ENCODE data around the gene CELF4. TPM values are rescaled to one million over a fixed set of nuclear protein-coding genes. Genes with fewer than 3 reads are reported as not detected.

The CELF4 gene
- total and polyA plus RNA-seq, 7 donors: 0.60 to 5.0 (median 1.8) TPM; not detected in 1

DNA sequence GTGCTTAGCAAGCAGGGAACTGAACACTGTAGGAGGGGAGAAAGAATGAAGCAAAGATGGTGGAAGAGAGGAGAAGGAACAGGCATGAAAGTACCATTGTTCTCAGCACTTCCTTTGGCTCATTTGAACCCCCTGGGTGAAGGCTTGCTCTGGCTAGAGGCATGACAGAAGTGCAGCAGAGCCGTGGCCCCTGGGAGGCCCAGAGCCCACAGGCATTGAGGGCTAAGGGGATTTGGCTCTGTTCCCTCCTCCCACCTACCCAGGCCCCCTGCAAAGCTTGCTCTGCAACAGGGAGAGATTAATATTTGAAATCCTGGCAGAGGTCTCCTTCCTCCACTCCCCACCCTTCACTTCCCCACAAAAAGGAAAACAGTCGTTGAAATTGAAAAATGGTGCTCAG is 262.6 kb downstream of the CELF4 start:
- no peak for TF ChIP-seq POLR2AphosphoS5 (IDR thresholded peaks at IDR 0.05)
- intact Hi-C loops (cut with DNase I): no loop called here
- Histone ChIP-seq H3K27me3 (no peaks in the 10 kb centered on the region), H3K36me3 (no peaks in the 10 kb centered on the region), H3K4me3 (no peak overlapping the region), H3K4me1 (peaks cover 0 to 15% (median 14%) of the 10 kb centered on the region in 4 donors), H3K27ac (no peak overlapping the region), H3K9me3 (no peaks in the 10 kb centered on the region)
- DNase-seq: no peak
- WGBS, 2 donors: 36 to 38% methylated on average over 2 of the region's 2 CpGs

DNA sequence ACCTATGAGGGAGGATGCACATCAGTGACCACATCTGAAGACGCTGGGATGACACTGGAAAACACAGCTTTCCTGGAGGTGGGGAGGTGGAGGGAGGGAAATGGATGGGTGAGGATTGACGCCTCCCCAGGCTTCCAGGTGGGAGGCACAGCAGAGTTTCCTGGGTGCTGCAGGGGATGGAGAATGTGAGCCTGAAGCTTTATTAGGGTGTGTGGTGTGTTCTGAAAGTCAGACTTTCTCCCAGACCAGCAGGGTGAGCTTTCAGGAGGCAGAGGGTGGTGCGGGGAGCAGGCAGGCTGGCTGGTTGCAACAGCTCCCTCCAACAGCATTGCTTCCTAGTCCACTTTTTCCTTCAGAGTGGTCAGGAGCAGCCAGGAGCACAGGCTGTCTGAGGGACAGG is 263.1 kb downstream of the CELF4 start:
- Histone ChIP-seq H3K9me3 (no peaks in the 10 kb centered on the region), H3K36me3 (no peaks in the 10 kb centered on the region), H3K4me3 (no peak overlapping the region), H3K4me1 (peaks cover 0 to 15% (median 14%) of the 10 kb centered on the region in 4 donors), H3K27me3 (no peaks in the 10 kb centered on the region), H3K27ac (no peak overlapping the region)
- DNase-seq: no peak
- no peak for TF ChIP-seq POLR2AphosphoS5 (IDR thresholded peaks at IDR 0.05)
- no peak for TF ChIP-seq EP300 (IDR thresholded peaks at IDR 0.05)
- no peak for TF ChIP-seq POLR2A (IDR thresholded peaks at IDR 0.05)
- TF ChIP-seq, protein P1, sequence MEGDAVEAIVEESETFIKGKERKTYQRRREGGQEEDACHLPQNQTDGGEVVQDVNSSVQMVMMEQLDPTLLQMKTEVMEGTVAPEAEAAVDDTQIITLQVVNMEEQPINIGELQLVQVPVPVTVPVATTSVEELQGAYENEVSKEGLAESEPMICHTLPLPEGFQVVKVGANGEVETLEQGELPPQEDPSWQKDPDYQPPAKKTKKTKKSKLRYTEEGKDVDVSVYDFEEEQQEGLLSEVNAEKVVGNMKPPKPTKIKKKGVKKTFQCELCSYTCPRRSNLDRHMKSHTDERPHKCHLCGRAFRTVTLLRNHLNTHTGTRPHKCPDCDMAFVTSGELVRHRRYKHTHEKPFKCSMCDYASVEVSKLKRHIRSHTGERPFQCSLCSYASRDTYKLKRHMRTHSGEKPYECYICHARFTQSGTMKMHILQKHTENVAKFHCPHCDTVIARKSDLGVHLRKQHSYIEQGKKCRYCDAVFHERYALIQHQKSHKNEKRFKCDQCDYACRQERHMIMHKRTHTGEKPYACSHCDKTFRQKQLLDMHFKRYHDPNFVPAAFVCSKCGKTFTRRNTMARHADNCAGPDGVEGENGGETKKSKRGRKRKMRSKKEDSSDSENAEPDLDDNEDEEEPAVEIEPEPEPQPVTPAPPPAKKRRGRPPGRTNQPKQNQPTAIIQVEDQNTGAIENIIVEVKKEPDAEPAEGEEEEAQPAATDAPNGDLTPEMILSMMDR (IDR thresholded peaks at IDR 0.05): no peak
- intact Hi-C loops (cut with DNase I): no loop called here
- 76 to 86% methylated on average over 3 of the region's 3 CpGs for WGBS, 2 donors

DNA sequence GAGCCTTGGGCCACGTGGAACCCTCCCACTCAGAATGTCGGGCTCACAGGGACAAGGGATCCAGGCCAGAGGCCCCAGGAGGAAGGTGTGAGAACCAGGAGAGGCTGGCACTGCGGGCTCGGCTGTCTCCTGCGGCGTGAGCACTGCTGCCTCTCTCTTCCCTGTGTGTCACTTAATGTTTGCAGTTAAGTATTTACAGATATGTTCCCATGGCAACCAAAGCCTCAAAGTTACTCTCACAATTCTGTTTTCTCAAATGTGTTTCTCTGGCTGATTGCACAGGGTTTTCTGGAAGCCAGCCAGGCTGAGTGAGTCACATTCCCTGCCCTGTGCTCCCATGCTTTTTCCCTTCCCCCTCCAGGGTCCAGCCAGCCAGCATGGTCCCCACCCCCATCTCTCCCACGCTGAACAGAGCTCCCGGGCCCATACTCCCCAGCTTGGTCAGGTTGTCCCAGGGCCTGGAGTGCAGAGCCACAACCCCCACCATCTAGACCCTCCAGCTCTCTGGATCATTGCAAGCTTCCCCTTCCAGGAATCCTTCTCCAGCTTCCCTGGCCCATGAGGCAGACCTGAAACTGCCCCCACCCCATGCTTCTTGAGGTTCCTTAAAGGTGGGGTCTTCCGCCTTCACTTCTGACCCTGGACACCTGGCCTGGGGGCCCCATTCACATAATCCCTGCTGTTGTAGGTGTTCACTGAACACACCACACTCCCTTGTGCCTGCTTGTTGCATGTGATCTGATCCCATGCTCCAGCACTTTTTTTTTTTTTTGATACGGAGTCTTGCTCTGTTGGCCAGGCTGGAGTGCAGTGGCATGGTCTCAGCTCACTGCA is 265.9 kb downstream of the CELF4 start:
- Histone ChIP-seq H3K27ac (peak overlapping the region in 1 of 4 donors; percentile 35), H3K36me3 (no peaks in the 10 kb centered on the region), H3K4me3 (no peak overlapping the region), H3K27me3 (no peaks in the 10 kb centered on the region), H3K4me1 (peaks cover 0 to 15% (median 14%) of the 10 kb centered on the region in 4 donors), H3K9me3 (no peaks in the 10 kb centered on the region)
- 18 to 53% methylated on average over 10 of the region's 10 CpGs for WGBS, 2 donors
- TF ChIP-seq, protein P1 (IDR thresholded peaks at IDR 0.05): no peak
- TF ChIP-seq EP300 (IDR thresholded peaks at IDR 0.05): no peak
- TF ChIP-seq POLR2A (IDR thresholded peaks at IDR 0.05): no peak
- peak in 2 of 4 donors; percentile 8 to 44 for TF ChIP-seq POLR2AphosphoS5 (IDR thresholded peaks at IDR 0.05)
- intact Hi-C loops (cut with DNase I): no loop called here
- peak; percentile 90 for DNase-seq

DNA sequence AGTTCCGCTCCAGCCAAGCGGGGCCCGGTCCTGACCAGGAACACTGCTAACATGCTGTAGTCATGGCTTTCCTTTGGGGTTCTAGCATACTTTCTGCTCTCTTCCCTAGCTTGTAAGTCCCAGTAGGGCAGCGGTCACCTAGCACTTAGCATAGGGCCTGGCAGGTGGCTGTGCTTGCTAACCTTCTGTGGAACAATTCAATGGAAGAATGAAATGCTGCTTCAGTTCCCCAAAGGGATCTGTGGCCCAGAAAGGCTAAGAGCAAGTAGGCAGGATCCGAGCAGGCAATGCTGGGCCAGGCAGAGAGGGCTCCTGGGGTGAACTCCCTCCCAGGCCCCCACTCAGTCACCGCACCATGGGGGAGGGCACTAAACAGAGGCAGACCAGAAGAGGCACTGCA is 266.8 kb downstream of the CELF4 start:
- H3K9me3 ChIP-seq: no peaks in the 10 kb centered on the region
- H3K27ac ChIP-seq: peak overlapping the region in 1 of 4 donors; percentile 35
- 86 to 93% methylated on average over 6 of the region's 6 CpGs for WGBS, 2 donors
- no peaks in the 10 kb centered on the region for H3K27me3 ChIP-seq
- peaks cover 0 to 15% (median 14%) of the 10 kb centered on the region in 4 donors for H3K4me1 ChIP-seq
- no peak overlapping the region for H3K4me3 ChIP-seq
- no peaks in the 10 kb centered on the region for H3K36me3 ChIP-seq
- intact Hi-C loops (cut with DNase I): no loop called here
- no peak for TF ChIP-seq EP300 (IDR thresholded peaks at IDR 0.05)
- TF ChIP-seq, protein P1 (IDR thresholded peaks at IDR 0.05): no peak
- TF ChIP-seq POLR2A (IDR thresholded peaks at IDR 0.05): no peak
- no peak for DNase-seq

DNA sequence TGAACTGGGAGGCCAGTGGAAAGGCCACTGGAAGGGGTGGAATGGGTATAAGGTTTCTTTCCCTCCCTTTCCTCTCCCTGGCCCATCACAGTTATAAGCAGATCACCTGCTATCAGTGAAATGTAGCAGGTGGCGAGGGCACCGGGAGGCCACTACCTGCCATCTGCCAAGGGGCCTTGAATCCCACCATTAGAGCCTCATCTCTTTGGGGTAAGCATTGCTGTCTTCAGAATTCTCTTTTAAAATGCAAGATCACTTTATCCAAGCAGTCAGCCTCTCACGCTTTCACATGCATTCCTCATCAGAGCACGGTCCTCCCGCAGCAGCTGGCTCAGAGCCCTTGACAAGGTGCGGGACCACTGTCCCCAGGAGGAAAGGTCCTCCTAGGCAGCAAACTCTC is 268.5 kb downstream of the CELF4 start:
- 79 to 95% methylated on average over 6 of the region's 6 CpGs for WGBS, 2 donors
- intact Hi-C loops (cut with DNase I): no loop called here
- H3K4me1 ChIP-seq: peaks cover 0 to 15% (median 14%) of the 10 kb centered on the region in 4 donors

More for the DNA sequence above, 268.5 kb downstream of the CELF4 start:
- H3K4me3 ChIP-seq: no peak overlapping the region
- no peak for DNase-seq
- TF ChIP-seq EP300 (IDR thresholded peaks at IDR 0.05) (no peak), POLR2A (IDR thresholded peaks at IDR 0.05) (no peak), POLR2AphosphoS5 (IDR thresholded peaks at IDR 0.05) (no peak)
- TF ChIP-seq, protein P1 (IDR thresholded peaks at IDR 0.05): no peak
- H3K27ac ChIP-seq: no peak overlapping the region
- H3K36me3 ChIP-seq: no peaks in the 10 kb centered on the region
- H3K27me3 ChIP-seq: no peaks in the 10 kb centered on the region
- no peaks in the 10 kb centered on the region for H3K9me3 ChIP-seq
